ENCODE measurements around the gene ATAD1. TPM values are rescaled to one million over a fixed set of nuclear protein-coding genes. Genes with fewer than 3 reads are reported as not detected.

The ATAD1 gene
- total and polyA plus RNA-seq, 8 donors, result 47.6 to 65.0 (median 50.4) TPM

GRCh38 chr10:87799860-87800259, 18.2 kb downstream of the ATAD1 start:
- Histone ChIP-seq H3K9me3 (peaks cover 0 to 24% of the 10 kb centered on the region in 2 donors), H3K27ac (no peak overlapping the region), H3K36me3 (peaks cover 0 to 37% of the 10 kb centered on the region in 2 donors), H3K4me3 (no peak overlapping the region), H3K4me1 (no peaks in the 10 kb centered on the region), H3K27me3 (no peaks in the 10 kb centered on the region)
- no peak for ATAC-seq
- no peak for TF ChIP-seq CTCF (IDR thresholded peaks at IDR 0.05)
- no peak for DNase-seq
- intact Hi-C loops (cut with DNase I), result no loop called here

- no peak for ATAC-seq
- Histone ChIP-seq H3K4me3 (no peak overlapping the region), H3K27ac (no peak overlapping the region), H3K9me3 (peaks cover 0 to 23% of the 10 kb centered on the region in 2 donors), H3K4me1 (no peaks in the 10 kb centered on the region), H3K27me3 (no peaks in the 10 kb centered on the region), H3K36me3 (peaks cover 0 to 24% of the 10 kb centered on the region in 2 donors)
- TF ChIP-seq CTCF (IDR thresholded peaks at IDR 0.05), result no peak
- DNase-seq, result no peak
- intact Hi-C loops (cut with DNase I), result no loop called here
Observed at GRCh38 chr10:87798082-87798481, 19.9 kb downstream of the ATAD1 start.

- intact Hi-C loops (cut with DNase I), result no loop called here
- H3K27ac ChIP-seq, result no peak overlapping the region
- no peaks in the 10 kb centered on the region for H3K4me1 ChIP-seq
- H3K36me3 ChIP-seq, result peaks cover 0 to 23% of the 10 kb centered on the region in 2 donors
- DNase-seq (no peak), ATAC-seq (no peak)
- H3K9me3 ChIP-seq, result no peaks in the 10 kb centered on the region
- H3K27me3 ChIP-seq, result no peaks in the 10 kb centered on the region
- H3K4me3 ChIP-seq, result no peak overlapping the region
- no peak for TF ChIP-seq CTCF (IDR thresholded peaks at IDR 0.05)
Observed at GRCh38 chr10:87794285-87794684, 23.7 kb downstream of the ATAD1 start.

- H3K36me3 ChIP-seq, result peaks cover 0 to 28% of the 10 kb centered on the region in 2 donors
- no peak for TF ChIP-seq CTCF (IDR thresholded peaks at IDR 0.05)
- no peak for DNase-seq
- intact Hi-C loops (cut with DNase I), result no loop called here
- H3K27me3 ChIP-seq, result no peaks in the 10 kb centered on the region
- ATAC-seq, result no peak
- H3K27ac ChIP-seq, result no peak overlapping the region
- no peak overlapping the region for H3K4me3 ChIP-seq
- H3K4me1 ChIP-seq, result no peaks in the 10 kb centered on the region
- H3K9me3 ChIP-seq, result no peaks in the 10 kb centered on the region
Observed at GRCh38 chr10:87790185-87790584, 27.8 kb downstream of the ATAD1 start.

- Histone ChIP-seq H3K27ac (no peak overlapping the region), H3K4me1 (no peaks in the 10 kb centered on the region), H3K36me3 (peaks cover 0 to 49% of the 10 kb centered on the region in 2 donors), H3K27me3 (no peaks in the 10 kb centered on the region), H3K9me3 (no peaks in the 10 kb centered on the region), H3K4me3 (no peak overlapping the region)
- ATAC-seq (no peak), DNase-seq (no peak)
- intact Hi-C loops (cut with DNase I), result no loop called here
- TF ChIP-seq CTCF (IDR thresholded peaks at IDR 0.05), result no peak
Observed at GRCh38 chr10:87786421-87786820, 31.6 kb downstream of the ATAD1 start.

Data from left lung (tissue), 10 donors.